Endodermal cell (in vitro differentiated cells): Measurements from ENCODE around the gene TLR9. TPM values are rescaled to one million over a fixed set of nuclear protein-coding genes. Genes with fewer than 3 reads are reported as not detected.

ENCODE experiments used
- DNase-seq: peaks from one replicate; pipeline ENCODE4 v3.0.0-alpha.2; 2017
- H3K27ac ChIP-seq: 2 replicates; pipeline ENCODE4 v1.5.1; 2013; ENCODE audit warnings: mild to moderate bottlenecking, low read depth, low read length, moderate library complexity
- H3K27me3 ChIP-seq: 2 replicates; pipeline ENCODE4 v1.6.1; 2013; ENCODE audit warnings: mild to moderate bottlenecking, low read length, moderate library complexity; ENCODE audit not compliant: insufficient read depth, control insufficient read depth, poor library complexity, severe bottlenecking
- H3K36me3 ChIP-seq: 2 replicates; pipeline ENCODE4 v1.7.0; 2013; ENCODE audit warnings: mild to moderate bottlenecking, low read length, moderate library complexity; ENCODE audit not compliant: control insufficient read depth, insufficient read depth
- H3K4me1 ChIP-seq: one replicate; pipeline ENCODE4 v1.7.0; 2013; ENCODE audit warnings: low read length; ENCODE audit not compliant: control insufficient read depth, insufficient read depth
- H3K4me3 ChIP-seq: 2 replicates; pipeline ENCODE4 v1.5.1; 2013; ENCODE audit warnings: mild to moderate bottlenecking, low read length, moderate library complexity
- H3K9ac ChIP-seq: 2 replicates; pipeline ENCODE4 v1.6.1; 2013; ENCODE audit warnings: mild to moderate bottlenecking, low read length, moderate library complexity; ENCODE audit not compliant: poor library complexity, severe bottlenecking; ENCODE audit errors: extremely low read depth
- H3K9me3 ChIP-seq: 2 replicates; pipeline ENCODE4 v1.6.1; 2013; ENCODE audit warnings: mild to moderate bottlenecking, low read length, moderate library complexity; ENCODE audit not compliant: control insufficient read depth
- H3K27ac Mint-ChIP-seq: 2 replicates; pipeline ENCODE4 v1.8.0; 2020; ENCODE audit warnings: mixed read lengths
- H3K27me3 Mint-ChIP-seq: 2 replicates; pipeline ENCODE4 v1.8.0; 2021; ENCODE audit warnings: mild to moderate bottlenecking, mixed read lengths; ENCODE audit not compliant: insufficient read depth
- H3K36me3 Mint-ChIP-seq: 2 replicates; pipeline ENCODE4 v1.8.0; 2020; ENCODE audit warnings: low read depth, mixed read lengths
- H3K4me1 Mint-ChIP-seq: 2 replicates; pipeline ENCODE4 v1.8.0; 2020; ENCODE audit warnings: mixed read lengths
- H3K4me3 Mint-ChIP-seq: 2 replicates; pipeline ENCODE4 v1.8.0; 2020; ENCODE audit warnings: mild to moderate bottlenecking, moderate library complexity, mixed read lengths
- H3K9me3 Mint-ChIP-seq: 2 replicates; pipeline ENCODE4 v1.8.0; 2020; ENCODE audit warnings: mild to moderate bottlenecking, mixed read lengths
- WGBS, 2 experiments: methylation state at CpG; one replicate each; pipeline versions ENCODE4 v1.1.5 to v1.1.7; 2013; ENCODE audit warnings: missing lambda C conversion rate in 2 of 2, mixed read lengths in 1 of 2; ENCODE audit not compliant: insufficient coverage in 1 of 2, insufficient read length in 1 of 2; 5-methylcytosine and 5-hydroxymethylcytosine counted together
- total RNA-seq, 2 donors: library from RNA; stranded (reverse); fragmentation: NEBNext Ultra II Directional in 1 of 2; extraction: Animal tissue kit (Norgen Biotek cat#: 25700) in 1 of 2; gene quantifications; 2 replicates in 1 of 2; 3 replicates in 1 of 2; pipeline ENCODE4 v1.2.1, GENCODE V29; 2021
- TF ChIP-seq, protein P1 (sequence below): fragments of 200-600 bp; sonication (generic); conservative IDR thresholded peaks from 2 replicates; pipeline ENCODE4 v1.5.0; 2021; ENCODE audit warnings: antibody characterized with exemption, mild to moderate bottlenecking

TLR9 gene
- total RNA-seq, 2 donors from 2014 or later, result 0.11 TPM; not detected in 1

- Mint-ChIP-seq H3K36me3 (peaks cover 37% of the 10 kb centered on the region), H3K27ac (no peak overlapping the region), H3K9me3 (no peaks in the 10 kb centered on the region), H3K4me1 (no peaks in the 10 kb centered on the region), H3K4me3 (no peak overlapping the region), H3K27me3 (peaks cover 21% of the 10 kb centered on the region)
- no peak overlapping the region for H3K9ac ChIP-seq
- DNase-seq, result no peak
- H3K4me1 ChIP-seq, result no peaks in the 10 kb centered on the region
- H3K27me3 ChIP-seq, result peaks cover 8% of the 10 kb centered on the region
- no peak overlapping the region for H3K27ac ChIP-seq
- peaks cover 41% of the 10 kb centered on the region for H3K36me3 ChIP-seq
- 83 to 100% methylated on average over 1 of the region's 1 CpG for WGBS, 2 experiments
- H3K9me3 ChIP-seq, result no peaks in the 10 kb centered on the region
- TF ChIP-seq, protein P1, sequence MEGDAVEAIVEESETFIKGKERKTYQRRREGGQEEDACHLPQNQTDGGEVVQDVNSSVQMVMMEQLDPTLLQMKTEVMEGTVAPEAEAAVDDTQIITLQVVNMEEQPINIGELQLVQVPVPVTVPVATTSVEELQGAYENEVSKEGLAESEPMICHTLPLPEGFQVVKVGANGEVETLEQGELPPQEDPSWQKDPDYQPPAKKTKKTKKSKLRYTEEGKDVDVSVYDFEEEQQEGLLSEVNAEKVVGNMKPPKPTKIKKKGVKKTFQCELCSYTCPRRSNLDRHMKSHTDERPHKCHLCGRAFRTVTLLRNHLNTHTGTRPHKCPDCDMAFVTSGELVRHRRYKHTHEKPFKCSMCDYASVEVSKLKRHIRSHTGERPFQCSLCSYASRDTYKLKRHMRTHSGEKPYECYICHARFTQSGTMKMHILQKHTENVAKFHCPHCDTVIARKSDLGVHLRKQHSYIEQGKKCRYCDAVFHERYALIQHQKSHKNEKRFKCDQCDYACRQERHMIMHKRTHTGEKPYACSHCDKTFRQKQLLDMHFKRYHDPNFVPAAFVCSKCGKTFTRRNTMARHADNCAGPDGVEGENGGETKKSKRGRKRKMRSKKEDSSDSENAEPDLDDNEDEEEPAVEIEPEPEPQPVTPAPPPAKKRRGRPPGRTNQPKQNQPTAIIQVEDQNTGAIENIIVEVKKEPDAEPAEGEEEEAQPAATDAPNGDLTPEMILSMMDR, result no peak
- H3K4me3 ChIP-seq, result no peak overlapping the region
Measured at GRCh38 chr3:52250122-52250521, 24.7 kb upstream of the TLR9 start.

GRCh38 chr3:52249683-52250082 is 24.2 kb upstream of the TLR9 start:
- H3K27ac ChIP-seq, result peak overlapping the region; percentile 32
- peaks cover 34% of the 10 kb centered on the region for H3K36me3 Mint-ChIP-seq
- H3K36me3 ChIP-seq, result peaks cover 39% of the 10 kb centered on the region
- no peak overlapping the region for H3K4me3 ChIP-seq
- no peak for DNase-seq
- H3K9me3 ChIP-seq, result no peaks in the 10 kb centered on the region
- no peaks in the 10 kb centered on the region for H3K4me1 Mint-ChIP-seq
- peaks cover 26% of the 10 kb centered on the region for H3K27me3 Mint-ChIP-seq
- no peak overlapping the region for H3K4me3 Mint-ChIP-seq
- no peaks in the 10 kb centered on the region for H3K4me1 ChIP-seq
- H3K9me3 Mint-ChIP-seq, result no peaks in the 10 kb centered on the region
- TF ChIP-seq, protein P1, result no peak
- no peak overlapping the region for H3K9ac ChIP-seq
- H3K27me3 ChIP-seq, result peaks cover 12% of the 10 kb centered on the region
- H3K27ac Mint-ChIP-seq, result no peak overlapping the region
- WGBS, 2 experiments, result 84 to 94% methylated on average over 4 to 6 of the region's 6 CpGs

GRCh38 chr3:52248816-52249547 is 23.5 kb upstream of the TLR9 start:
- Mint-ChIP-seq H3K4me3 (no peak overlapping the region), H3K36me3 (peaks cover 26% of the 10 kb centered on the region), H3K27me3 (peaks cover 33% of the 10 kb centered on the region), H3K9me3 (no peaks in the 10 kb centered on the region), H3K27ac (no peak overlapping the region), H3K4me1 (no peaks in the 10 kb centered on the region)
- Histone ChIP-seq H3K9me3 (no peaks in the 10 kb centered on the region), H3K4me1 (no peaks in the 10 kb centered on the region), H3K27me3 (peaks cover 19% of the 10 kb centered on the region), H3K9ac (no peak overlapping the region), H3K4me3 (no peak overlapping the region), H3K36me3 (peaks cover 32% of the 10 kb centered on the region), H3K27ac (peak overlapping the region; percentile 32)
- WGBS, 2 experiments, result 91 to 96% methylated on average over 4 to 10 of the region's 10 CpGs
- TF ChIP-seq, protein P1, result no peak
- DNase-seq, result no peak
